HG03469 (cell line): ENCODE measurements around the gene MEIG1.
"Not testable (repeated sequence)": the region's sequence is repeated elsewhere in the genome, so short reads cannot be mapped to it uniquely, and the experiment has no call there.

ENCODE experiments used
- ATAC-seq: cut with Tn5 transposase; IDR thresholded peaks from one replicate; pipeline ENCODE4 v1.9.1; 2021; ENCODE audit warnings: mild to moderate bottlenecking, moderate library complexity, moderate number of reproducible peaks; ENCODE audit not compliant: unreplicated experiment

MEIG1 gene, protein sequence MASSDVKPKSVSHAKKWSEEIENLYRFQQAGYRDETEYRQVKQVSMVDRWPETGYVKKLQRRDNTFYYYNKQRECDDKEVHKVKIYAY

GRCh38 chr10:14959221-14960057 is at the start of gene MEIG1:
Gene MEIG1 (plus strand): TSS chr10:14959388. CDS start chr10:14966469, 7,081 bp downstream.
- peak; percentile 47 for ATAC-seq

GRCh38 chr10:14910953-14911352 is 48.2 kb upstream of the MEIG1 start:
- ATAC-seq: no peak

GRCh38 chr10:14911801-14912200 is 47.4 kb upstream of the MEIG1 start:
- ATAC-seq: no peak

DNA sequence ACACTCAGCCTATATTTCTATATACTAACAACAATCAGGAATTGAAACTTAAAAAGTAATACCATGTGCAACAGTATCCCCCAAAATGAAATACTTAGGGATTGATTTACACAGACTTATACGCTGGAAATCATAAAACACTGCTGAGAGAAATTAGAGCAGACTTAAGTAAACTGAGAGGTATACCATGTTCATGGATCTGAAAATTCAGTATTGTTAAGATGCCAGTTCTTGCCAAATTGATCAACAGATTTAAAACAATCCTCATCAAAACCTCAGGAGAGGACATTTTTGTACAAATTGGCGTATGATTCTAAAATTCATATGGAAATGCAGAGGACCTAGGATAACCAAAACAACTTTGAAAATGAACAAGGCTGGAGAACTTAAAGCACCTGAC is 42.6 kb upstream of the MEIG1 start:
- no peak for ATAC-seq

GRCh38 chr10:14917827-14918226 is 41.4 kb upstream of the MEIG1 start:
- ATAC-seq: no peak

DNA sequence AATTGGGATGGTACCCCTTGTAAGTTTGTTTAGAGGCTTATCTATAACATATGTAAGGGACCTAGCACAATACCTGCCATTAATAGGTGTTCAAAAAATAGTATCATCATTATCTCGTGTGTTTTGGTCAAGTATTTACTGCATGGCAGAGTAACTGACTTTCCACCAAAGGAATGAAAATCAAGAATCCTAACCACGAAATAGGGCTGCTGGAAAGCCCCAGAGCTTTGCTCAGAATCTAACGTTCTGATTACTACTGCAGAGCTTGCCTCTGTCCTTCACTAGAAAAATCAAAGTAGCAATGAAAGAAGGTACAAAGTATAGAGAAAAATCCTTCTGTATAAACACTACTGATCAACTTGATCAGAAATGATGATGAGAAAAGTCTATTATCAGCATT is 40.2 kb upstream of the MEIG1 start:
- ATAC-seq: no peak

- no peak for ATAC-seq
Measured at GRCh38 chr10:14924013-14924412, 35.2 kb upstream of the MEIG1 start.

GRCh38 chr10:14925268-14925667 is 33.9 kb upstream of the MEIG1 start:
- no peak for ATAC-seq

DNA sequence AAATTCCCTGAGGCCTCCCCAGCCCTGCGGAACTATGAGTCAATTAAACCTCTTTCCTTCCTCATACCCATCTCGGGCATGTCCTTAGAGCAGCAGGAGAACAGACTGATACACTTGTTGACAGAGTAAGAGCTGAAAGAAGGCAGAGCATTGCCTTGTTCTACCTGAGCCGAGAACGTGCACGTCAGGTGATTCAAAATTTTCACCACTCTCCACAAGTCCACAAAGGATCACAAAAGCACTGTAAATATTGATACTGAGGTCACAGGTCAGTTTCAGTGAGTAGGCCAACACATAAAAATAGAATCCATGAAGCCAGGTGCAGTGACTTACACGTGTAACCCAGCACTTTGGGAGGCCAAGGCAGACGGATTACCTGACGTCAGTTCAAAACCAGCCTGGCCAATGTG is 33.1 kb upstream of the MEIG1 start:
- ATAC-seq: no peak

DNA sequence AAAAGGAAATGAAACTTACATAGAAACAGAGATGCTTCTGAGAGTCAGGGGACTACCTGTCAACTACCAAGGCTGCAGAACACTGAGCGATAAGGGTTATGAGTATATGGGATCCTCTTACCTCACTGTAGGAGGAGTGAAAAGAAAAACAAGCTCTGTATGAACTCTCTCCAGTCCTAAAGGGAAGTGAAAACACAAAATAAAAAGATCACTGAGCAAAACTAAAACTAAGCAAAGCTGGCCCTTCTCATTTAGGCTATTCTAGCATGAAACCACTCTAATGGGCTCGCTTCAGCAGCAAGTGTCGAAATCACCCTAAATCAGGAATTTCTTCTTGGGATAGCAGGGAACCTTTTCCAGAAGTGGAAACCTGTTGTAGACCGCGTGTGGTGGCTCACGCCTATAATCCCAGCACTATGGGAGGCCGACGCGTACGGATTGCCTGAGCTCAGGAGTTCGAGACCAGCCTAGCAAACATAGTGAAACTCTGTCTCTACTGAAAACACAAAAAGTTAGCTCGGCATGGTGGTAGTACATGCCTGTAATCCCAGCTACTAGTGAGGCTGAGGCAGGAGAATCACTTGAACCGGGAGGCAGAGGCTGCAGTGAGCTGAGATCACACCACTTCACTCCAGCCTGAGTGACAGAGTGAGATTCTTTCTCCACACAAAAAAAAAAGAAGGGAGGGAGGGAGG is 32.3 kb upstream of the MEIG1 start:
- ATAC-seq: peak; percentile 97

DNA sequence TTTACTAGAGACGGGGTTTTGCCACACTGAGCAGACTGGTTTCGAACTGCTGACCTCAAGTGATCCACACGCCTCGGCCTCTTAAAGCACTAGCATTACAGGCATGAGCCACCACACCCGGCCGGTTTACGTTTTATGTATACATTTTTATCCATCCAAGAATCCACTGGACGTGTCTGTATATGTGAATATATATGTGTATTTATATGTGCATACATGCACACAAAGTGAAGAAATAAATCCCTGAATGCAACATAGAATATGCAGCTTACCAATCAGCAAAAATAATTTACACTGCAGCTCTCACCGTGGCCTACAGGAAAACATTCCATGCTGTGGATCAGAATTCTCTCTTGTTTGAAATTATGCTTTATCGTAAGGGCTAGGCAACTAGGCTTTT is 28.6 kb upstream of the MEIG1 start:
- ATAC-seq: no peak

DNA sequence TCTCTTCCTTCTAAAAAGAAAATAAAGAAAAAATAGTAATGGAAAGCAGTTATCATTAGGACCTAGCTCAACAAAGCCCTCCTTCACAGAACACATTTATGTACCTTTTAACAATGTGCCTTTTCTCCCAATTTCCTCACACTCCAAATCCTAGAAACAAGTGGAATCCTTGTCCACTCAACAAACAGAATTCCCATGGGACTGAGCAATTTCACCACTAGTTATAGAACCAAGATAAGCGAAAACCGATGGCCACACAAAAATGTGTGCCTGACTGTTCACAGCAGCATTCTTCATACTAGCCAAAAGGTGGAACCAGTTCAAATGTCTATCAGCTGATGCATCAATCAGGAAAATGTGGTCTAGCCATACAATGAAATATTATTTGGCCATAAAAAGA is 22.6 kb upstream of the MEIG1 start:
- no peak for ATAC-seq

GRCh38 chr10:14938971-14939370 is 20.2 kb upstream of the MEIG1 start:
- not testable (repeated sequence) for ATAC-seq

- peak; percentile 52 for ATAC-seq
Measured at GRCh38 chr10:14942147-14942949, 16.8 kb upstream of the MEIG1 start.

- ATAC-seq: not testable (repeated sequence)
Measured at GRCh38 chr10:14942950-14943338, 16.2 kb upstream of the MEIG1 start.

- no peak for ATAC-seq
Measured at GRCh38 chr10:14945108-14945507, 14.1 kb upstream of the MEIG1 start.

- no peak for ATAC-seq
Measured at GRCh38 chr10:14947268-14947667, 11.9 kb upstream of the MEIG1 start.

- no peak for ATAC-seq
Measured at GRCh38 chr10:14949291-14949690, 9.9 kb upstream of the MEIG1 start.

GRCh38 chr10:14952851-14953423 is 6.3 kb upstream of the MEIG1 start:
- no peak for ATAC-seq

DNA sequence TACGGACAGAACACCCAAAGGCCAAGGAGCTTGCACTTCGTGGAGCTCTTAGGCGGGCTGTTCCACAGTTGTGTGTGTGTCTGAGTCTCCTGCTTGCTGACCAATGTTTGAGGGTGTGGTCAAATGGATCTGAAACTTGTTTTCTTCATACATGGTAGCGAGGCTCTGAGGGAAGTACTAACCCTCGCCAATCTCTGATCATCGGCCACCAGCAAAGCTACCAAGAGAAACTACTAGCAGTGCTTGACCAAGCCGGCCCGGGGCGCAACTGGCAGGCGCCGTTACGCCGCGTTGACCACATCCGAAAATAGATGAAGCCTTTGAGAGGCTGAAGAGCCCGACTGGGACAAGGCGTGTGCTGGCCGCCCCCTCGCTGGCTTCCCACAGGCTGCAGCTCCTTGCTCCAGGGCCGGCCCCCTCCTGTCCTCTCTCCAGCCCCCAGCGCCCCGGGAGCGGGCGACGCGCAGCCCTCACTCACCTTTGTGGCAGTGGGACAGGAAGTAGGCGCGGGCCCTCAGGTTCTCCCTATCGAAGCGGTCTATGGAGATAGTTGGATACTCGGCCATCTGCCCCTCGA is 5.7 kb upstream of the MEIG1 start:
- peak; percentile 17 for ATAC-seq
